Caco-2 (cell line): ENCODE measurements around the gene DYRK1A. TPM values are rescaled to one million over a fixed set of nuclear protein-coding genes. Genes with fewer than 3 reads are reported as not detected.
"Not testable (repeated sequence)": the region's sequence is repeated elsewhere in the genome, so short reads cannot be mapped to it uniquely, and the experiment has no call there.

Source experiments
- BruUV-seq: library from RNA; stranded (reverse); fragments of 400-500 nt; replicated peaks from 2 replicates; lab custom pipeline; 2021; lab: Mats Ljungman, UMichigan
- CTCF ChIA-PET: fragments of 300-600 bp; sonication (Branson Sonifier 250); formaldehyde crosslinking; loops from one replicate; lab custom pipeline; 2022; ENCODE audit warnings: antibody characterized with exemption; lab: Charles Lee
- POLR2A ChIA-PET: fragments of 300-600 bp; sonication (Branson Sonifier 250); formaldehyde crosslinking; loops from one replicate; lab custom pipeline; 2022; ENCODE audit warnings: antibody characterized with exemption; lab: Charles Lee
- DNase-seq, 2 experiments: peaks; one replicate each; pipeline versions ENCODE4 v3.0.0 to v3.0.0-alpha.2; 2020 to 2022
- H3K27me3 ChIP-seq: replicated peaks from 2 replicates; pipeline ENCODE4 v1.6.0; 2011; ENCODE audit warnings: low read length; ENCODE audit not compliant: control insufficient read depth, insufficient read depth
- H3K36me3 ChIP-seq: 2 replicates; pipeline ENCODE4 v1.5.1; 2011; ENCODE audit warnings: low read length; ENCODE audit not compliant: control insufficient read depth, insufficient read depth
- H3K4me1 ChIP-seq: fragments of 250-450 bp; sonication (Bioruptor Pico); 2 replicates; pipeline ENCODE4 v1.5.1; 2020; ENCODE audit warnings: mild to moderate bottlenecking
- H3K4me3 ChIP-seq: 2 replicates; pipeline ENCODE4 v1.5.1; 2011; ENCODE audit warnings: low read depth, mild to moderate bottlenecking, control low read depth, low read length
- H3K9me3 ChIP-seq: fragments of 250-450 bp; sonication (Bioruptor Pico); 2 replicates; pipeline ENCODE4 v1.5.1; 2020; ENCODE audit warnings: mild to moderate bottlenecking, moderate library complexity
- H3K27ac Mint-ChIP-seq: one replicate; pipeline ENCODE4 v1.8.0; 2022; ENCODE audit warnings: mixed read lengths; ENCODE audit not compliant: unreplicated experiment
- H3K27me3 Mint-ChIP-seq: one replicate; pipeline ENCODE4 v1.8.0; 2022; ENCODE audit warnings: mixed read lengths; ENCODE audit not compliant: insufficient read depth, unreplicated experiment
- H3K36me3 Mint-ChIP-seq: one replicate; pipeline ENCODE4 v1.8.0; 2022; ENCODE audit warnings: mild to moderate bottlenecking, mixed read lengths; ENCODE audit not compliant: insufficient read depth, unreplicated experiment
- H3K4me1 Mint-ChIP-seq: one replicate; pipeline ENCODE4 v1.8.0; 2022; ENCODE audit warnings: low read depth, mixed read lengths; ENCODE audit not compliant: unreplicated experiment
- H3K4me3 Mint-ChIP-seq: one replicate; pipeline ENCODE4 v1.8.0; 2022; ENCODE audit warnings: mild to moderate bottlenecking, moderate library complexity, mixed read lengths; ENCODE audit not compliant: unreplicated experiment
- H3K9me3 Mint-ChIP-seq: one replicate; pipeline ENCODE4 v1.8.0; 2022; ENCODE audit warnings: mixed read lengths; ENCODE audit not compliant: unreplicated experiment
- intact Hi-C: fragments of 100-400 bp; cut with micrococcal nuclease; formaldehyde crosslinking; loops from one replicate; pipeline ENCODE4 v1.10.0; 2022; ENCODE audit not compliant: unreplicated experiment
- total RNA-seq: library from RNA; stranded (reverse); gene quantifications from 2 replicates; pipeline ENCODE4 v1.2.3, GENCODE V29; 2022
- TF ChIP-seq, protein P1 (sequence below), 2 experiments: fragments of 200-600 bp in 1 of 2; IDR thresholded peaks; 1 replicate in 1 of 2; 2 replicates in 1 of 2; pipeline versions ENCODE4 v1.5.1 to v1.8.0; 2011 to 2022; ENCODE audit warnings: antibody characterized with exemption in 1 of 2, control low read depth in 1 of 2, inconsistent platforms in 1 of 2, low read depth in 1 of 2, low read length in 1 of 2, mild to moderate bottlenecking in 1 of 2, moderate library complexity in 1 of 2; ENCODE audit not compliant: insufficient read depth in 1 of 2, severe bottlenecking in 1 of 2, unreplicated experiment in 1 of 2

Gene DYRK1A
- total RNA-seq, 1 experiment from 2014 or later: 50.9 TPM

DNA sequence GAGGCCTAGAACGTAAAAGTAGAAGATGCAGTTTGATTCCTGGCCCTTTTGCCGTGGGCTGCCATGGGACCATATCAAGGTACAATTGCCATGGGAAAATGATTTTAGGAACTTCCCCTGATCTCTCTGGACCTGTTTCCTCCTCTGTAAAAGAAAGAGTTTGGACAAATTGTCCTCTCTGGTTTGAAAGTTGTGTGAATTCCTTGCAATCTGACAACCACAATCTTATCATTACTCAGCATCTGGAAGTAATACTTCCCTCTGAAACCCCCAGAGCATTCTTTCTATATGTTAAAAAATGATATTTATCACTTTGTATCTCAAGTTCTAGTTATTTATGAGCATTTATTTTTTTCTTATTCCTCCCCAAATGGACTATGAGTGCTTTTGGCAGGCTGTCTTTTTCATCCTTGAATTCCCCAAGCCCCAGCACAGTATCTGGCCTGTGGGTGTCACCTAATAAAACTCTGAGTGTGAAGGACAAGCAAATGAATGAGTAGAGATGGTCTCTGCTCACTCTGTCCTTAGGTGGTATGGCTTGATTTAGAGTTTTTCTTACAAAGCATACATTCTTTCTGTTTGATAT lies 181.1 kb downstream of the DYRK1A start:
- TF ChIP-seq, protein P1, sequence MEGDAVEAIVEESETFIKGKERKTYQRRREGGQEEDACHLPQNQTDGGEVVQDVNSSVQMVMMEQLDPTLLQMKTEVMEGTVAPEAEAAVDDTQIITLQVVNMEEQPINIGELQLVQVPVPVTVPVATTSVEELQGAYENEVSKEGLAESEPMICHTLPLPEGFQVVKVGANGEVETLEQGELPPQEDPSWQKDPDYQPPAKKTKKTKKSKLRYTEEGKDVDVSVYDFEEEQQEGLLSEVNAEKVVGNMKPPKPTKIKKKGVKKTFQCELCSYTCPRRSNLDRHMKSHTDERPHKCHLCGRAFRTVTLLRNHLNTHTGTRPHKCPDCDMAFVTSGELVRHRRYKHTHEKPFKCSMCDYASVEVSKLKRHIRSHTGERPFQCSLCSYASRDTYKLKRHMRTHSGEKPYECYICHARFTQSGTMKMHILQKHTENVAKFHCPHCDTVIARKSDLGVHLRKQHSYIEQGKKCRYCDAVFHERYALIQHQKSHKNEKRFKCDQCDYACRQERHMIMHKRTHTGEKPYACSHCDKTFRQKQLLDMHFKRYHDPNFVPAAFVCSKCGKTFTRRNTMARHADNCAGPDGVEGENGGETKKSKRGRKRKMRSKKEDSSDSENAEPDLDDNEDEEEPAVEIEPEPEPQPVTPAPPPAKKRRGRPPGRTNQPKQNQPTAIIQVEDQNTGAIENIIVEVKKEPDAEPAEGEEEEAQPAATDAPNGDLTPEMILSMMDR (IDR thresholded peaks at IDR 0.05; ENCODE audit: insufficient read depth in 1 of 2, low read depth in 1 of 2, low read length in 1 of 2, severe bottlenecking in 1 of 2, unreplicated experiment in 1 of 2): no peak
- Mint-ChIP-seq H3K4me1 (peaks cover 11% of the 10 kb centered on the region), H3K9me3 (peaks cover 4% of the 10 kb centered on the region), H3K4me3 (no peak overlapping the region), H3K27ac (no peak overlapping the region), H3K27me3 (peaks cover 2% of the 10 kb centered on the region), H3K36me3 (no peaks in the 10 kb centered on the region)
- Histone ChIP-seq H3K4me1 (peaks cover 22% of the 10 kb centered on the region), H3K4me3 (no peak overlapping the region), H3K27me3 (no peaks in the 10 kb centered on the region), H3K9me3 (no peaks in the 10 kb centered on the region), H3K36me3 (no peaks in the 10 kb centered on the region)
- POLR2A ChIA-PET: no interaction called here
- intact Hi-C loops: no loop called here
- CTCF ChIA-PET: no interaction called here
- BruUV-seq: no TSS peak
- DNase-seq: no peak

DNA sequence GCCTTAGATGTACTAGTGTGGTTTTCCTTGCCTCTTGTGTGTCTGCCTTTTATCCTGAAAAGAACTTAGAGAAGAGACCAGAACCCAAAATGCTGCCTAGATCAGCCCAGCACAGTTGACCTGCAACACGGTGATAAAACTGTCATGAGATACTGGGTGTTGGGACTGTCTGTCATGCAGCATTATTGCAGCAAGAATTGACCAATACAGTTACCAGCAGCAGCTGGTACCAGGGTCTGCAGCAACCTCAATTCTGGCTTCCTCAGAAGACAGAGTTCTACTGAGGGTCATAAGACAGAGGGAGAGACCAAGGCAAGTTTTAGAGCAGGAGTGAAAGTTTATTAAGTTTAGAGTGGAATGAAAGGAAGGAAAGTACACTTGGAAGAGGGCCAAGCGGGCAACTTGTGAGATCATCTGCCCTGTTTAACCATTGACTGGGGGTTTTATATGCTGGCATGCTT lies 182.0 kb downstream of the DYRK1A start:
- no peaks in the 10 kb centered on the region for H3K36me3 Mint-ChIP-seq
- POLR2A ChIA-PET: no interaction called here
- Histone ChIP-seq H3K9me3 (no peaks in the 10 kb centered on the region), H3K27me3 (no peaks in the 10 kb centered on the region), H3K36me3 (no peaks in the 10 kb centered on the region), H3K4me3 (no peak overlapping the region), H3K4me1 (peaks cover 22% of the 10 kb centered on the region)
- TF ChIP-seq, protein P1 (IDR thresholded peaks at IDR 0.05; ENCODE audit: insufficient read depth in 1 of 2, low read depth in 1 of 2, low read length in 1 of 2, severe bottlenecking in 1 of 2, unreplicated experiment in 1 of 2): no peak
- H3K9me3 Mint-ChIP-seq: no peaks in the 10 kb centered on the region
- intact Hi-C loops: no loop called here
- H3K4me1 Mint-ChIP-seq: peaks cover 11% of the 10 kb centered on the region
- no TSS peak for BruUV-seq
- H3K4me3 Mint-ChIP-seq: no peak overlapping the region
- no peaks in the 10 kb centered on the region for H3K27me3 Mint-ChIP-seq
- CTCF ChIA-PET: no interaction called here
- no peak overlapping the region for H3K27ac Mint-ChIP-seq
- DNase-seq: no peak

DNA sequence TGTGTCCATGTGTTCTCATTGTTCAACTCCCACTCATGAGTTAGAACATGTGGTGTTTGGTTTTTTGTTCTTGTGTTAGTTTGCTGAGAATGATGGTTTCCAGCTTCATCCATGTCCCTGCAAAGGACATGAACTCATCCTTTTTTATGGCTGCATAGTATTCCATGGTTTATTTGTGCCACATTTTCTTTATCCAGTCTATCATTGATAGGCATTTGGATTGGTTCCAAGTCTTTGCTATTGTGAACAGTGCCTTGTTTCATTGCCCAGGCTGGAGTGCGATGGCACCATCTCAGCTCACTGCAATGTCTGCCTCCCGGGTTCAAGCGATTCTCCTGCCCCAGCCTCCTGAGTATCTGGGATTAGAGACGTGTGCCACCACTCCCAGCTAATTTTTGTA lies 183.2 kb downstream of the DYRK1A start:
- BruUV-seq, DNase-seq, H3K36me3 ChIP-seq, CTCF ChIA-PET, H3K36me3 Mint-ChIP-seq, H3K27ac Mint-ChIP-seq, H3K27me3 ChIP-seq, H3K4me3 Mint-ChIP-seq, POLR2A ChIA-PET, H3K4me3 ChIP-seq, H3K9me3 ChIP-seq, intact Hi-C loops, H3K9me3 Mint-ChIP-seq, H3K27me3 Mint-ChIP-seq: not testable (repeated sequence)
- H3K4me1 ChIP-seq: peaks cover 22% of the 10 kb centered on the region
- peaks cover 11% of the 10 kb centered on the region for H3K4me1 Mint-ChIP-seq
